ENCODE measurements around the gene ZBTB8OS.

DNA sequence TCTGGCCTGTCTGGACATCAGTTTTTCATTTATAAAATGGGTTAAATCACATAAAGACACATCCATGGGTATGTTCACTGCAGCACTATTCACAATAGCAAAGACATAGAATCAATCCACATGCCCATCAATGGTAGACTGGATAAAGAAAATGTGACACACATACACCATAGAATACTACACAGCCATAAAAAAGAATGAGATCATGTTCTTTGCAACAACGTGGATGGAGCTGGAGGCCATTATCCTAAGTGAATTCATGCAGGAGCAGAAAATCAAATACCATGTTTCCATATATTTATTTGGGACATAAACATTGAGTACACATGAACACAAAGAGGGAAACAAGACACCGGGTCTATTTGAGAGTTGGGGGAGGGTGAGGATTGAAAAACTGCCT, 28.1 kb downstream of the ZBTB8OS start:
- TF ChIP-seq CTCF (IDR thresholded peaks at IDR 0.05 in 4 of 5, conservative IDR thresholded peaks at IDR 0.05 in 1 of 5), result no peak
- no peak for TF ChIP-seq POLR2A (IDR thresholded peaks at IDR 0.05)
